Endometrium (tissue), 2 donors: ENCODE results near the gene CEP104.

Experiments
- FAIRE-seq: peaks from 2 replicates; lab custom pipeline; 2012; peaks lifted over from hg19 to GRCh38; lab: Jason Lieb, UNC
- donor health status: control.
- donor health status: control.

Gene CEP104

DNA sequence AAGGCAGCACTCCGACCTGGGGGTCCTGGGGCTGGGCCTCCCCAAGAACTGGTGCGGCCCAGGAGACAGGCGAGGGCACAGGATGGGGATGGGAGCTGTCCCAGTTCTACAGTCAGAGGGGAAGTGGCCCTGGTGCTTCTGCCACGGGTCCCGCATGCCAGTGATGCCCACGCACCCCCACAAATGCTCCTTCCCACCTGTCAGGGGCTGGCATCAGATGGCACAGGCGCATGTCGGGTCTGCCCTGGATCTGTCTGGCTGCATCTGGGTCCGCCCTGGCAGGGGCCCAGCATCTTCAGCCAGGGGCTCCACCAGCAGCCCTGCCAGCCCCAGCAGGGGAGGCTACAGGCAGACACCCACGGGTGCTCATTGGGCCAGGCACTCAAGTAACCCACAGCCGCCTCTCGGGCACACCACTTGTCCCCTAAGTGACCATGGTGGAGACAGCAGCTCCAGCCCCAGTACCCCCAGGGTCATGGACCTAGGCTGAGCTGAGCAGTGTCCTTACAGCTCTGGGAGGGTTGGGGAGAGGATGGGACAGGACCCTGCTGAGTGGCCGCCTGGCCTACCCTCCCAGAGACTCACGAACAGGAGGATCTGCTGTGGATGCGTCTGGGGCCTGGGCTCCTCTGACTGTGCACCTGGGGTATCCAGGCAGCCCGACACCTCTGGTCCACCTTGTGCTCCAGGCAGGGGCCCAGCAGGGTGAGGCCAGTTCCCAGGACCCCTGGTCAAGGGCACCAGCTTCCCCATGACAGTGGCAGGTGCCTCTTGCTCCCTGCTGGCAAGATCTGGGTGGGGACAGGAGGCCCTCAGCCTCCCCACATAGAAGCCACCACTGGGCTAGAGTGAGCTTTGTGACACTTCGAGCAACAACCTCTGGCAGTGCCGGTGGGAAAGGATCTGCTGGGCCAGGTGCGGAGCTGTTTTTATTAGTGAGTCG lies 79.1 kb downstream of the CEP104 start:
- no peak for FAIRE-seq

GRCh38 chr1:3777078-3777547 lies 79.9 kb downstream of the CEP104 start:
- FAIRE-seq, result no peak

GRCh38 chr1:3776231-3776961 lies 80.6 kb downstream of the CEP104 start:
- FAIRE-seq, result no peak

DNA sequence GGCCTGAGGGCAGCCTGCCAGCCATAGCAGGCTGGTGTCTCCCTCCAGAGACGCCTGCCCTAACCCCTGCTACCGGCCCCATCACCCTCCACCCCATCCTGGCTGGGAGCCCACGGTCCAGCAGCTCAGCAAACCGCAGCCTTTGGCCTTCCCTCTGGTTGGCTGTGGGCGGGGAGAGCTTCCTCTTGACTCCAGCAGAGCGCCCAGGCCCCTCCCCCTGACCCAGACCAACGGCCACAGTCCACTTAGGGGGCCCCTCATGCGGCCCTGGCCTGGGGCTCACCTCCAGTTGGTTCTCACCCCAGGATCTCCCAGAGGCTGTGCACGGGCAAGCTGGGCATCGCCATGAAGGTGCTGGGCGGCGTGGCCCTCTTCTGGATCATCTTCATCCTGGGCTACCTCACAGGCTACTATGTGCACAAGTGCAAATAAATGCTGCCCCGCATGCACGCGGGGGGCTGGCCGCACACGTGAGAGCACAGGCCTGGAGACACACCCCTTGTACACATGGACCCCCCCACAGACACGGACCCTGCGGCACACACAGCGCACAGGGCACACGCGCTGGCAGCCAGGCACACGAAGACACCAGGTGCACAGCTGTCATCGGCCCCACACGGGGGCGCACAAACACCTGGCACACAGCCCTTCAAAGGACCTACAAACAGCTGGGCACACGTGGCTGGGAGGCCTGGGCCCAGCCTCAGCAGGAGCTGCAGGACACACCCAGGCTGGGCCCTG lies 81.4 kb downstream of the CEP104 start:
- no peak for FAIRE-seq

DNA sequence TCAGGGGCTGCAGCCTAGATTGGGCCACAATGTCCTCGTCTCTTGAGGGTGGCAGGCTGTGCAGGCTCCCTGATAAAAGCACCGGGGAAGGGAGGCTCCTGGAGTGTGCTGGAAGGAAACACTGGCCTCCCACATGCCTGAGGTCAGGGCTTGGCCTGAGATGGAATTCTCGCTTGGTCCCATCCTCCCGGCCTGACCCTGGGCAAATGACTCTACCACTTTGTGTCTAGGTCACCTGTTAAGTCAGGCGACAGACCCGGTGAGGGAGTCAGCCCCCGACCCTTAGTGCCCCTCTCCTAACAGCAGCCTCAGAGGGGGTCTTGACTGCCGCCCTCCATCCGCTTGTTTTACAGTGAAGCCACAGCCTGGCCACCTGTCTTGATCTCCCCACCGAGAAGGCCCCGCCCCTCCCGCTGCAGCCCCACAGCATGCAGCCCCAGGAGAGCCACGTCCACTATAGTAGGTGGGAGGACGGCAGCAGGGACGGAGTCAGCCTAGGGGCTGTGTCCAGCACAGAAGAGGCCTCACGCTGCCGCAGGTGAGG lies 82.0 kb downstream of the CEP104 start:
- FAIRE-seq, result no peak

GRCh38 chr1:3774276-3774945 lies 82.6 kb downstream of the CEP104 start:
- no peak for FAIRE-seq

DNA sequence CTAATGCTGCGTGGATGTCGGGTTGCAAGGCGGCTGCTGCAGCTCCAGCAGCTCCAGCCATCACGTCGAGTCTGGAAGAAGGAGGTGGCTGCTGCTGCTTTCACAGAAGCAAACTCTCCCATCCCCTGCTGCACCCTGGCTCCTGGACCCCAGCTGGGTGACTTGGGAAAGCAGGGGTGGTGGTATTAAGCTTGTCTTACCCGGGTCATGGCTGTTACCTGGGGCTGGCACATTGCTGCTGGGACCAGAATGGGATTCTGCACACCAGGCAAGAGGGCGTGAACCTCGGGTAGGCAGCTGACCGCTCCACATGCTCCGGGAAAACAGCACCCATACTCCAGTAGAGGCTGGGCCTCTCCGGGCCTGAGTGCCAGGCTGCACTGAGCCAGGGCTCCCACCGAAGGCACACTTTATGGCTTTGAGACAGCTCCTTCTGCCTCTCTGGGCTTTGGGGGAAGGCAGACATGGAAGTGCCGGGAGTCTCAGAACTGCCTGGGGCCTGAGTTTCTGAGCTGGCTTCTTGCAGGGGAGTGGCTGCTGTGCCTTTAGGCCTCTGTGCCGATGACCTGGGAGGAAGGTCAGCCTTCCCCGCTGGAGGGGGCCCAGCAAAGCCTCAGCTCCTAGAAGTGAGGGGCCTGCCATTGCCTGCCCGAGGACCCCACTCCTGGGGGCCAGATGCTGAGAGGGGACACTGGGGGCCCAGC lies 83.3 kb downstream of the CEP104 start:
- FAIRE-seq, result no peak

GRCh38 chr1:3772715-3773571 lies 84.1 kb downstream of the CEP104 start, which contains the start of gene SMIM1:
SMIM1 (plus strand) TSS chr1:3772749; CDS start chr1:3775374, 2,625 bp downstream.
- no peak for FAIRE-seq

- FAIRE-seq, result no peak
Observed at GRCh38 chr1:3772027-3772714, 84.8 kb downstream of the CEP104 start.

DNA sequence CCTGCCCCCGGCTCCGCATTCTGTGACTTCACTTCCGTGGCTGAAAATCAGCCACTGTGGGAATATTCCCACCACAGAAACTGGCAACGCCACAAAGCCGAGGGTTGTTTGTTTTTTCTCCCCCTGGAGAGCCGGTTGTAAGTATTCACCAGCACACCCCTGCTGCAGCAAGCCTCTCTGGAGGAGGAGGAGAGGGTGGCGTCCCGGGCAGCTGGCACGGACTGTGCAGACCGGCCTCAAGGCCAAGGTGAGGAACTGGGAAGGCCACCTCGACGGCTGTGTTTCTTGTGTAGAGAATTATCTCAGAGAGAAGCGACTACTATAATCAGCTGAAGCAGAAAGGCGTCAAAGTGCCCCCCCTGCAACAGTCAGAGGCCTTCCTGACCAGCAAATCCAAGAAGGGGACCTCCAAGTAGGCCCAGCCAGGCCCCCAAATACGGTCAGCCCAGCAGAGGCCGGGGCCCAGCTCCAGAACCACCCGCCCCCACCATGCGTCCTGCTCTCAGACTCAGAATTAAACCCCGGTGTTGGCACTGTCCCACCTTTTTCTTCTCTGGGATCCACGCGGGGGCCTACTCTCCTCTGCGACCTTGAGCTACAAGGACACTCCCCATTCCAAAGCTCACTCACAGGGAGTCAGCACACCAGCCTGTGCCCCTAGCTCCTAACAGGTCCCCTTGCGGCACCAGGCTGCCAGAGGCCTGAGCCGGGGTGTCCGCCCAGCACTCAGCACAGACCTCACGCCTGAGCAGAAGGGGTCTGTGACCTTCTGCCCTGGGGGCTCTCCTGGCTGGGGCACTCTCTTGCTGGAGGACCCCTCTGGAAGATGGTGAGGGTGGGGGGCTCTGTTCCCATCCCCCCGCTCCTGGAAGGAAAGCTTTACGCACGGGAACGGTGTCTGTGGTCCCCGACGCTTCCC lies 85.6 kb downstream of the CEP104 start:
- no peak for FAIRE-seq

DNA sequence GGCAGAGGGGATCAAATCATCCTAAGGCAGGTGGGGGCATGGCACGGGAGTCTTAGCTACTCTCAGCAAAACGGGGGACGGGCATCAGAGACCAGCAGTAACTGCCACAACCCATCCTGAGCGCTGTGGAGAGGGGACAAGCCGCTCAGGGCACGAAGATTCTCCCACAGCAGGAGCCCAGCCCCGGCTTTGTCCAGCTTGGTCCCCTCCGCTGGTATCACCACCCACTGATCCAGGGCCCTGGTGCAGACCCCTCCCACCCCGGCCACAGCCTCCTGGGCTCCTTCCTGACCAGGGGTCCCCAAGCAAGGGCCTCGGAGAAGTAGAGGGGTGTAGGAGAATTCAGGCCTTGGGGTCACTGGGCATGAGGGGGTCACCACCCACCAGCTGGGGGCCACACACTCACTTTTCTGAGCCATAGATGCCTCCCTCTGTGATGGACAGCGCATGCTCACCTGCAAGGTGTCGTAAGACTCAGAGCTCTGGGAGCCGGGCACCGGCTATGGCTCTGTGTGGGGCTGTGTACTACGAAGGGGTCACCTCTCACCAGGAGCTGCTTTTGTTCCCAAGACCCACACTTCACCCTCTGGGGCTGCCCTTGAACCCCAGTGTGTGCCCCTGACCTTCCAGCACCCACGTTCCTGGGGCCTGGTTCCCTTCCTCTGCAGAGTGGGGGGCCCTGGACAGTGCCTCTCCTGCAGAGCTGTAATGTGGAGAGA lies 86.8 kb downstream of the CEP104 start:
- FAIRE-seq, result no peak

- no peak for FAIRE-seq
Observed at GRCh38 chr1:3768811-3769390, 88.1 kb downstream of the CEP104 start.

- FAIRE-seq, result no peak
Observed at GRCh38 chr1:3767328-3767925, 89.6 kb downstream of the CEP104 start.

DNA sequence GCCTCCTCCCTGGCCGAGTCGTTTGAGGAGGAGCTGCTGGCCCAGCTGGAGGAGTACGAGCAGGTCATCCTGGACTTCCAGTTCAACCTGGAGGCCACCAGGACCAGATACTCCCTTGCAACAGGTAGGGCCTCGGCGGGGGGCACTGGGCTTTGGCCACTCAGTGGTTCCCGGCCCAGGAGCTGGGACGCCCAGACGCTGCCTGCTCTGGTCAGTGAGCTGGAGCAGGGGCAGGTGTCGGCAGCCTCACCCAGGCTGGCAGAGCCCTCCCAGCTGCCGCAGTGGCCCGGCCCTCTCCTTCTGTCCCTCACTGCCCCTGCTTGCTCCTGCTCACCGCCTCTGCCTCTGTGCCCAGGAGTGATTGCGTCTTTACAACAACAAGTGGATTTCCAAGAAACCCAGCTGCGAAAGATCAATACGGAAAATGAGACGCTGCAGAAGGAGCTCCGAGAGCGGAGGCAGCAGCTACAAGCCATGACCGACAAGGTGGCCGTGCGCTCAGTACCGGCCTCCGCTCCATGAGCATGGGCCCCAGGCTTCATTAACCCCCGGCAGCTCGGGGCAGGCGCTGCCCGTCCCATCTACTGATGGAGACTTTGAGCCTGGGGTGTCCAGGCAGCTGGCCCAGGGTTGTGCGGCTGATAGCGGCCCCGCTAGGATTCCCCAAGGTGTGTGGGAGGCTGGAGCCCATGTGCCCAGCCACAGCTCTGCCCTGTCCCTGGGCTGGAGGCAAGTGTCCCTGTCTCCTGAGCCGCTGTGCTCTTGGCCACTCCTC lies 93.5 kb downstream of the CEP104 start:
- FAIRE-seq, result no peak

DNA sequence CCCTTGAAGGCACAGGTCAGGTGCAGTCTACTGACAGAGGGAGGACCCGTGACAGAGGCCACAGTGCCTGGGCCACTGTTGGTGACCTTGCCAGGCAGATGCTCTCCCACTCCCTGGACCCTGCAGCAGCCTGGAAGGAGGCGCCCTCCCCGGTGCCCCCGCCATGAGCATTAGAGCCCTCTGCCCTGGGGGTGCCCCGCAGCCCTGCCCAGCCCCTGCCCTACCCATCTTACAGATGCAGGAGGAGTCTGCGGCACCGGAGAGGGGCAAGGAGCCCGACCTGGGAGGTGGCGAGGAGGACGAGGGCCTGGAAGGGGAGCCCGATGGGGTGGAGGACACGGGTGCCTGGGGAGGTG lies 94.2 kb downstream of the CEP104 start:
- no peak for FAIRE-seq
